ENCODE measurements around the gene GPR152. TPM values are rescaled to one million over a fixed set of nuclear protein-coding genes. Genes with fewer than 3 reads are reported as not detected.

Gene GPR152
- total RNA-seq, 2 experiments from 2014 or later = not detected

DNA sequence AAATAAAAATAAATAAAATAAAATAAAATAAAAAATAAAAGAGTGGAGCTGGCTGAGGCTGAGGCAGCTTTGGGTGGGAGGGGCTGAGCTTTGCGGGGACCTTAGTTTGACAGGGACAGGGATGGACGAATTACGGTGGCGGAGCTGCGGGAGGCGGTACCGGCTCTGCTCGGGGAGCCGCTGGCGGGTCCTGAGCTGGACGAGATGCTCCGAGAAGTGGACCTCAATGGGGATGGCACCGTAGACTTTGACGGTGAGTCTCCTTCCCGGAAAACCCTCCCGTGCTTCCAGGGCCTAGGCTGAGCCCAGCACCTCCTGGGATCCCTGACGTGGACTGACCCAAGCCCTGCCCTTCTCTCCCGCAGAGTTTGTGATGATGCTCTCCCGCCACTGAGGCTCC, 5.7 kb upstream of the GPR152 start:
- H3K4me1 ChIP-seq (ENCODE audit: insufficient read depth, low read length) = peaks cover 5% of the 10 kb centered on the region
- ATAC-seq (ENCODE audit: poor library complexity) = no peak
- TF ChIP-seq, protein P1, sequence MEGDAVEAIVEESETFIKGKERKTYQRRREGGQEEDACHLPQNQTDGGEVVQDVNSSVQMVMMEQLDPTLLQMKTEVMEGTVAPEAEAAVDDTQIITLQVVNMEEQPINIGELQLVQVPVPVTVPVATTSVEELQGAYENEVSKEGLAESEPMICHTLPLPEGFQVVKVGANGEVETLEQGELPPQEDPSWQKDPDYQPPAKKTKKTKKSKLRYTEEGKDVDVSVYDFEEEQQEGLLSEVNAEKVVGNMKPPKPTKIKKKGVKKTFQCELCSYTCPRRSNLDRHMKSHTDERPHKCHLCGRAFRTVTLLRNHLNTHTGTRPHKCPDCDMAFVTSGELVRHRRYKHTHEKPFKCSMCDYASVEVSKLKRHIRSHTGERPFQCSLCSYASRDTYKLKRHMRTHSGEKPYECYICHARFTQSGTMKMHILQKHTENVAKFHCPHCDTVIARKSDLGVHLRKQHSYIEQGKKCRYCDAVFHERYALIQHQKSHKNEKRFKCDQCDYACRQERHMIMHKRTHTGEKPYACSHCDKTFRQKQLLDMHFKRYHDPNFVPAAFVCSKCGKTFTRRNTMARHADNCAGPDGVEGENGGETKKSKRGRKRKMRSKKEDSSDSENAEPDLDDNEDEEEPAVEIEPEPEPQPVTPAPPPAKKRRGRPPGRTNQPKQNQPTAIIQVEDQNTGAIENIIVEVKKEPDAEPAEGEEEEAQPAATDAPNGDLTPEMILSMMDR (IDR thresholded peaks at IDR 0.05) = no peak
- POLR2A ChIA-PET = interaction anchor here (0.7 to 16.8 kb wide), 5 partner anchors 9 to 190 kb away, joined by 3 to 110 read pairs (median 4); partner anchors contain the start of gene PTPRCAP
- H3K36me3 Mint-ChIP-seq (ENCODE audit: low read depth) = no peaks in the 10 kb centered on the region
- no peaks in the 10 kb centered on the region for H3K27me3 Mint-ChIP-seq
- H3K4me1 Mint-ChIP-seq (ENCODE audit: low read depth) = peaks cover 7% of the 10 kb centered on the region
- DNase-seq = no peak
- no peaks in the 10 kb centered on the region for H3K36me3 ChIP-seq (ENCODE audit: insufficient read depth, low read length)
- H3K27ac Mint-ChIP-seq = no peak overlapping the region
- H3K4me3 Mint-ChIP-seq = no peak overlapping the region
- CTCF ChIA-PET = interaction anchor here (1.0 kb wide), 1 partner anchor 11 kb away, joined by 3 read pairs; the partner anchor contains the start of gene TMEM134
- no peaks in the 10 kb centered on the region for H3K9me3 ChIP-seq (ENCODE audit: control insufficient read depth in 1 of 2, insufficient read depth in 1 of 2, low read length in 2 of 2)
- H3K4me3 ChIP-seq (ENCODE audit: low read length) = no peak overlapping the region
- no peak overlapping the region for H3K27ac ChIP-seq (ENCODE audit: low read depth in 1 of 2, low read length in 2 of 2)
- H3K9me3 Mint-ChIP-seq = no peaks in the 10 kb centered on the region
- intact Hi-C loops (cut with DNase I, micrococcal nuclease) = no loop called here
- no peaks in the 10 kb centered on the region for H3K27me3 ChIP-seq (ENCODE audit: control insufficient read depth in 1 of 2, insufficient read depth in 2 of 2, low read length in 2 of 2)

- CTCF ChIA-PET = no interaction called here
- no peaks in the 10 kb centered on the region for H3K36me3 ChIP-seq (ENCODE audit: insufficient read depth, low read length)
- no peak for ATAC-seq (ENCODE audit: poor library complexity)
- H3K27me3 ChIP-seq (ENCODE audit: control insufficient read depth in 1 of 2, insufficient read depth in 2 of 2, low read length in 2 of 2) = no peaks in the 10 kb centered on the region
- peaks cover 7% of the 10 kb centered on the region for H3K4me1 Mint-ChIP-seq (ENCODE audit: low read depth)
- H3K4me3 ChIP-seq (ENCODE audit: low read length) = no peak overlapping the region
- POLR2A ChIA-PET = interaction anchor here (0.7 to 16.8 kb wide), 4 partner anchors 19 to 191 kb away, joined by 3 to 110 read pairs (median 4); partner anchors contain the start of gene PTPRCAP
- H3K9me3 ChIP-seq (ENCODE audit: control insufficient read depth in 1 of 2, insufficient read depth in 1 of 2, low read length in 2 of 2) = no peaks in the 10 kb centered on the region
- intact Hi-C loops (cut with DNase I, micrococcal nuclease) = no loop called here
- H3K4me1 ChIP-seq (ENCODE audit: insufficient read depth, low read length) = peaks cover 5% of the 10 kb centered on the region
- H3K9me3 Mint-ChIP-seq = no peaks in the 10 kb centered on the region
- TF ChIP-seq, protein P1 (IDR thresholded peaks at IDR 0.05) = no peak
- no peaks in the 10 kb centered on the region for H3K36me3 Mint-ChIP-seq (ENCODE audit: low read depth)
- H3K27me3 Mint-ChIP-seq = no peaks in the 10 kb centered on the region
- no peak overlapping the region for H3K27ac ChIP-seq (ENCODE audit: low read depth in 1 of 2, low read length in 2 of 2)
- H3K27ac Mint-ChIP-seq = no peak overlapping the region
- H3K4me3 Mint-ChIP-seq = no peak overlapping the region
- DNase-seq = no peak
Measured at GRCh38 chr11:67457453-67457852, 4.9 kb upstream of the GPR152 start.

DNA sequence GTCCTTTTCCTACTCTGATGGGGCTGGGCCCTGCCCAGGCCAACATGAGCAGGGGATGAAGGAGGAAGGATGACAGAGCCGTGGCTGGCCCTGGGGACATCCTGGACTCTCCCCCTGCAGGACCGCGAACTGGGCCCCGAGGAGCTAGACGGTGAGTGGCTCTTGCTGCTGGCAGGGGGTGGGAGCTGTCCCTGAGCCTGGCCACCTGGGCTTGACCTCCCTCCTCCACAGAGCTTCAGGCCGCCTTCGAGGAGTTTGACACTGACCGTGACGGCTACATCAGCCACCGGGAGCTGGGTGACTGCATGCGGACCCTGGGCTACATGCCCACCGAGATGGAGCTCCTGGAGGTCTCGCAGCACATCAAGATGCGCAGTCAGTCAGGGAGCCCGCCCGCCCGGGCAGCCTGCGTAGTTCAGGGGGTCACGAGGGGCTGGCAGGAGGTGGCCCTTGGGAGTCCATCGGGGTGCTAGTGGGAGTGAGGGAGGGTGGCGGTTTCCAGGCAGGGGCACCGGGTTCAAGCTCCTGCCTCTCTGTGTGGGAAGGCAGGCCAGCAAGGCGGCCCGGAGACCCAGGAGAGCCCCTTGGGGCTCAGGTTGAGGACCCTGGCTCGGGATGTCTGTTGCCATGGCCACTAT, 3.7 kb upstream of the GPR152 start:
- Mint-ChIP-seq H3K27ac (no peak overlapping the region), H3K9me3 (no peaks in the 10 kb centered on the region), H3K4me3 (no peak overlapping the region), H3K27me3 (no peaks in the 10 kb centered on the region), H3K4me1 (ENCODE audit: low read depth) (peaks cover 7% of the 10 kb centered on the region), H3K36me3 (ENCODE audit: low read depth) (no peaks in the 10 kb centered on the region)
- TF ChIP-seq, protein P1 (IDR thresholded peaks at IDR 0.05) = no peak
- POLR2A ChIA-PET = interaction anchor here (0.6 to 16.8 kb wide), 4 partner anchors 12 to 1360 kb away, joined by 3 to 110 read pairs (median 3); partner anchors contain the start of gene PTPRCAP
- no peak for ATAC-seq (ENCODE audit: poor library complexity)
- intact Hi-C loops (cut with DNase I, micrococcal nuclease) = no loop called here
- Histone ChIP-seq H3K27me3 (ENCODE audit: control insufficient read depth in 1 of 2, insufficient read depth in 2 of 2, low read length in 2 of 2) (no peaks in the 10 kb centered on the region), H3K4me1 (ENCODE audit: insufficient read depth, low read length) (peaks cover 14% of the 10 kb centered on the region), H3K36me3 (ENCODE audit: insufficient read depth, low read length) (no peaks in the 10 kb centered on the region), H3K9me3 (ENCODE audit: control insufficient read depth in 1 of 2, insufficient read depth in 1 of 2, low read length in 2 of 2) (no peaks in the 10 kb centered on the region), H3K4me3 (ENCODE audit: low read length) (no peak overlapping the region), H3K27ac (ENCODE audit: low read depth in 1 of 2, low read length in 2 of 2) (no peak overlapping the region)
- CTCF ChIA-PET = no interaction called here
- DNase-seq = peak in 2 of 14 experiments; percentile 5 to 18
